HG02938 (cell line): ENCODE measurements around the gene WASHC4.
"Not testable (repeated sequence)": the region's sequence is repeated elsewhere in the genome, so short reads cannot be mapped to it uniquely, and the experiment has no call there.

Experiments used
- ATAC-seq: cut with Tn5 transposase; IDR thresholded peaks from one replicate; pipeline ENCODE4 v1.9.1; 2021; ENCODE audit warnings: mild to moderate bottlenecking, moderate library complexity; ENCODE audit not compliant: unreplicated experiment

WASHC4 gene

GRCh38 chr12:105164068-105164467 lies 56.5 kb downstream of the WASHC4 start:
- ATAC-seq = no peak

GRCh38 chr12:105166736-105167135 lies 59.2 kb downstream of the WASHC4 start:
- no peak for ATAC-seq

GRCh38 chr12:105167346-105167745 lies 59.8 kb downstream of the WASHC4 start:
- ATAC-seq = no peak

GRCh38 chr12:105168006-105168405 lies 60.5 kb downstream of the WASHC4 start:
- ATAC-seq = no peak

- ATAC-seq = no peak
Observed at GRCh38 chr12:105170139-105170538, 62.6 kb downstream of the WASHC4 start.

- no peak for ATAC-seq
Observed at GRCh38 chr12:105171691-105172436, 64.3 kb downstream of the WASHC4 start.

GRCh38 chr12:105175397-105175990 lies 68.0 kb downstream of the WASHC4 start:
- no peak for ATAC-seq

- ATAC-seq = no peak
Observed at GRCh38 chr12:105177208-105177607, 69.7 kb downstream of the WASHC4 start.

- not testable (repeated sequence) for ATAC-seq
Observed at GRCh38 chr12:105179114-105179513, 71.6 kb downstream of the WASHC4 start.

- not testable (repeated sequence) for ATAC-seq
Observed at GRCh38 chr12:105183406-105183805, 75.9 kb downstream of the WASHC4 start.

GRCh38 chr12:105183976-105184375 lies 76.4 kb downstream of the WASHC4 start:
- ATAC-seq = not testable (repeated sequence)

GRCh38 chr12:105189293-105189692 lies 81.8 kb downstream of the WASHC4 start:
- no peak for ATAC-seq

- ATAC-seq = no peak
Observed at GRCh38 chr12:105190530-105190929, 83.0 kb downstream of the WASHC4 start.

GRCh38 chr12:105192624-105193225 lies 85.2 kb downstream of the WASHC4 start:
- ATAC-seq = no peak

GRCh38 chr12:105194947-105195346 lies 87.4 kb downstream of the WASHC4 start:
- no peak for ATAC-seq

GRCh38 chr12:105196090-105196489 lies 88.6 kb downstream of the WASHC4 start:
- no peak for ATAC-seq

GRCh38 chr12:105198961-105199360 lies 91.4 kb downstream of the WASHC4 start:
- ATAC-seq = no peak

- ATAC-seq = no peak
Observed at GRCh38 chr12:105200385-105200784, 92.9 kb downstream of the WASHC4 start.

- ATAC-seq = no peak
Observed at GRCh38 chr12:105201299-105201698, 93.8 kb downstream of the WASHC4 start.

GRCh38 chr12:105202202-105202601 lies 94.7 kb downstream of the WASHC4 start:
- no peak for ATAC-seq

- no peak for ATAC-seq
Observed at GRCh38 chr12:105204127-105204526, 96.6 kb downstream of the WASHC4 start.

- no peak for ATAC-seq
Observed at GRCh38 chr12:105204916-105205315, 97.4 kb downstream of the WASHC4 start.
